H7 (cell line): ENCODE results near the gene RPA3. TPM values are rescaled to one million over a fixed set of nuclear protein-coding genes. Genes with fewer than 3 reads are reported as not detected.

Experiments used
- DNase-seq: peaks from one replicate; pipeline ENCODE4 v3.0.0; 2012
- H3K27me3 ChIP-seq: 2 replicates; pipeline ENCODE4 v1.6.0; 2011; ENCODE audit warnings: mild to moderate bottlenecking, low read length; ENCODE audit not compliant: control insufficient read depth, insufficient read depth
- H3K36me3 ChIP-seq: replicated peaks from 2 replicates; pipeline ENCODE4 v1.5.1; 2011; ENCODE audit warnings: low read length; ENCODE audit not compliant: control insufficient read depth, insufficient read depth
- H3K4me3 ChIP-seq: 2 replicates; pipeline ENCODE4 v1.5.1; 2011; ENCODE audit warnings: low read depth, mild to moderate bottlenecking, control low read depth, low read length, moderate library complexity; ENCODE audit not compliant: insufficient read depth
- total RNA-seq: library from RNA; depleted of rRNA; stranded (reverse); fragments of >200 nt; shearing (Covaris generic); gene quantifications from 2 replicates; pipeline ENCODE4 v1.2.3, GENCODE V29; 2014; rRNA removed

RPA3 gene
- 58.1 and 59.9 TPM in 2 replicates for total RNA-seq

DNA sequence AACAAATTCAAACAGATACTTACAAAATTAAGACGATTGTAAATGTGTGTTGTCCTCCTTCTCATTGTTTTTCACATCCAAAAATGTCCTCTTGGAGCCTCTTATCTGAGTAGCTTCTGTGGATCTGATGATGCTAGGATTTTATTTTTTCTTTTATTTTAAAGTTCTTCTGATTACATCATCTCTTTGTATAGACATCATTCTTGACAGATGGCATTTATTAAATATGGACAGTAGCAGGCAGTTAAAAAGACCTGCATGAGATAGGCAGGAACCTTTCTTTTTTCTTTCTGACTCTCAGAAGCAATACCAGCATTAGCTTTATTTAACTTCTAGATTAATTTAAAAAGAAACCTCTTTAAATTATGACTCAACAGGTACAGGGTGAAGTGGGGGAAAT is at the start of gene RPA3:
RPA3 (minus strand) TSS at position 116 of the 400 bp plus-strand sequence. CDS start 78,189 bp downstream, outside the sequence.
- no peaks in the 10 kb centered on the region for H3K27me3 ChIP-seq
- H3K36me3 ChIP-seq = no peaks in the 10 kb centered on the region
- no peak for DNase-seq
- no peak within 1 kb of the TSS for H3K4me3 ChIP-seq

DNA sequence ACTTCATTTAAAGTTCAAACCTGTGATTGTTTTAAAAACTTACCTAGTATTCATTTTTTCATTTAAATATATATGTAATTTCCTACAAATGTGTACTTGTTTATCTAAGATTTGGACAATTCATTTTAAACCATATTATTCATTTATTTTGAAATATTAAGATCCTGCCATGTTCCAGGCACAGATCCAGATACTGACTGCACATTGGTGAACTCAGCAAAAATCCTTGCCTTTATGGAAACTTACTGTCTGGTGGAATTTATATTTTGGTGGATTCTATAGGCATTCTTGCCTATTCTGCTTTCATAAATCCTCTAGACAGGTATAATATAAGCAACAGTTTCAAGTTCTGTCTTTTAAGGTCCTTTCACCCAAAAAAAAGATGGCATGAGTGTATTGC is 48.3 kb upstream of the RPA3 start:
- Histone ChIP-seq H3K27me3 (no peaks in the 10 kb centered on the region), H3K4me3 (no peak overlapping the region), H3K36me3 (no peaks in the 10 kb centered on the region)
- no peak for DNase-seq

DNA sequence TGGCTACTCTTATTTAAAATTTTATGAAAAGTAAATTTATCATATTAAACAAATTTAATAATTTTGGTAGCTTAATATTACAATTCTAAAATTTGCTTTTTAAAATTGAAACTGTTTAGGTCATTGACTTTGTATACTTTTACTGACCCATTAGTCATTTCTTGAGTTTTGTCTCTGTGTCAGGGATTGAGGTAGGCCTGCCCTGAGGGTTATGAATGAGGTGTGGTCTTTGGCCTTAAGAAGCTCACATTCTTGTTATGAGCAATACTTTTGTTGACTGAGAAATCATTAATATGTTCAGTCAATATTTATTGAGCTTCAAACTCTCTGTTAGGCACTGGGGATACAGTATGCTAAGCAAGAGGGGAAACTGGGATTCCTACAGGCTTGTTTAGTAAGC is 47.0 kb upstream of the RPA3 start:
- Histone ChIP-seq H3K36me3 (no peaks in the 10 kb centered on the region), H3K27me3 (no peaks in the 10 kb centered on the region), H3K4me3 (no peak overlapping the region)
- no peak for DNase-seq

DNA sequence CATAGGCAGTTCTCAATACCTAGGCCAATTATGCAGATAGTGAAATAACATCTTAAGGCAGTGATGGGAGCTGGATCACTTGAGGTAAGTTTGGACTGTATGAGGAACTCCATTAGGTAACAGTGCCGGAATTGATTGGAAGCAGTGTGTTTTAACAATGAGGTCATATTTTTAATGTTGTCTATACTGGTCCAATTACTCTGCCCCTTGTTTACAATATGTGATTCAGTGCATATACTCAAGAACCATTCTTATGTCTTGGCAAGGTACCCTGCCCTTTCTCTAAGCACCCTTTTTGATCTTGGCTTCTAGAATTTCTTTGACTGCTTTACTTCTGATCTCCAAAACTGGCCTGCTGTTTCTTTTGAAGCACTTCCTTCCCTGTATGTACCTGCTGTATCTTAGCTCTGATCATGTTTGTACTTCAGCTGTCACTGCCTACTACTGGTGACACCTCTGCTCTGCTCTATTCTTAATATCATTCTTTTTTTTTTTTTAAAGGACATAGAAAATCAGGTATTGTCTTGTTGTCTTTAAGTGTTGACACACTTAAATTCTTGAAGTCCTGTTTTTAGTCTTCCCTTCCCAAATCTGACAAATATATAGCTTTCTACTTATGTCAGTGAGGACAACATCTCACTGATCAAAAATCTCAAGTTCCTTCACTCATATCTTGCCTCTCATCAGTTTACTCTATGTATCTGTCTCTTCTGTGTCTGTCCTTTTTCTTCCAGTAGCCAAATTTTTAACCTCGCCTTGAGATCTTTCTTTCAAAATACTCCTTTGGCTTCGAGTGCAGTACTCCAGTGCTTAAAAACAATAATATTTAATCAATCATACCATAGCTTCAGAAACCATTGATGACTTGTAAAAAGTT is 46.4 kb upstream of the RPA3 start:
- no peaks in the 10 kb centered on the region for H3K27me3 ChIP-seq
- no peak for DNase-seq
- no peak overlapping the region for H3K4me3 ChIP-seq
- H3K36me3 ChIP-seq = no peaks in the 10 kb centered on the region

DNA sequence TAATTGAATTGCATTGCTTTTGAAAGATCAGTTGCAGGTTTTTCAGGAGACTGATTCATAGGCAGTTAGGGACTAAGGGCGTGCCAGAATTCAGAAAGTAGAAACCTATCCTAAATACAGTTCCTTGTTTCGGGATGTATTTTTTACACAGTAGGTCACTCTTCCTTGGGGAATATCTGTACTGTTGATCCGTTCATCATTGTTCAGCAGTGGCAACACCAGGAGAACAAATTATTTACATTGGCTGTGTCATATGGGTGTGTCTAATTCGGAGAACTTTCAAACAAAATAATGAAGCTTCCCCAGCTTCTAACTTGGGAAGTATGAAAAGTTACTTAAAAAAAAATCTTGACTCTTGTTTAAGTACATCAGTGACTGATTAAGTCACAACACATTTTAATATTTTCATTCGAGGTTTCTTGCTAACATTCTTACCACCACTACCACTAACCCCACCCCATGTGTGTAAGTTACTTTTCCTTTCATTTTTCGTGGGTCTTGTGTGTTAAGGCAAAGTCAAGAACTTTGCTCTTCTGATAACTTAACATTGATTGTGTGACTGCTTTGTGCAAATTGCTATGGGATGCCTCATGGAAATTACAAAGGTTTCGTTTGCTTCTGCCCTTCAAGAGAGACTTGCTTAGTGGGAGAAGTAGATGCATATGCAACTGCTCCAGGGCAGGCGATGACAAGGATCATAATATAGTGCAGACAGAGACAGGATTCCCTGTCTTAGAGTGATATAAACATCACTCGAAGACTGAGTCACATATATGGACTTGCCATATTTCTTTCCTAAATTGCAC is 43.8 kb upstream of the RPA3 start:
- H3K4me3 ChIP-seq = no peak overlapping the region
- no peak for DNase-seq

DNA sequence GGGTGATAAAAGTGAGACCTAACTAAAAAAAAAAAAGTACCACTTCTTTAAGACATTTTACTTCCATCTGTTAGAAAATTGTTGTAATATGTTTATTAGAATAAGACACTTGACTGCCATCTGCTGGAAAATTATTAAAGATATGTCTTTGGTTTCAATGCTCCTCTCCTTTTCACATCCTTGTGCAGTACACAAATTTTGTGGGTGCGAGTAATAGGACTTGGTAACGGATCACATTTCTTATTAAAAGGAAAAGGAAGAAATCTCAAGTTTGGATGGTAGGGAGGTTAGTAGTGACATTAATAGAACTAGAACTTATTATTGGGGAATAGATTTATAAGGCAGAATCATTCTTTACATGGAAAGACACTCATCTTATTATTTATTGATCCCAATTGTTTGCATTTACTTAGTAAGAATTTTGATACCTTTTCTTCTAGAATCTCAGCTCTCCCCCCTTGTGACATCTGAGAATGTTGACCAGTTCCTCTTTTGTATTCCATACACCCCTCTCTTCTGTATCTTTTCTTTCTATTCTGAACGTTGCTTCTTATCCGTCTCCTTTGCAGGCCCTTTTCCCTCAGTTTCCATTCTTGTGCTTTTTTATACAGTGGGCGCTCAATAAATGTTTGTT is 43.0 kb upstream of the RPA3 start:
- DNase-seq = no peak
- H3K27me3 ChIP-seq = no peaks in the 10 kb centered on the region
- H3K4me3 ChIP-seq = no peak overlapping the region
- no peaks in the 10 kb centered on the region for H3K36me3 ChIP-seq

More for the DNA sequence above, 43.8 kb upstream of the RPA3 start:
- Histone ChIP-seq H3K36me3 (no peaks in the 10 kb centered on the region), H3K27me3 (no peaks in the 10 kb centered on the region)

DNA sequence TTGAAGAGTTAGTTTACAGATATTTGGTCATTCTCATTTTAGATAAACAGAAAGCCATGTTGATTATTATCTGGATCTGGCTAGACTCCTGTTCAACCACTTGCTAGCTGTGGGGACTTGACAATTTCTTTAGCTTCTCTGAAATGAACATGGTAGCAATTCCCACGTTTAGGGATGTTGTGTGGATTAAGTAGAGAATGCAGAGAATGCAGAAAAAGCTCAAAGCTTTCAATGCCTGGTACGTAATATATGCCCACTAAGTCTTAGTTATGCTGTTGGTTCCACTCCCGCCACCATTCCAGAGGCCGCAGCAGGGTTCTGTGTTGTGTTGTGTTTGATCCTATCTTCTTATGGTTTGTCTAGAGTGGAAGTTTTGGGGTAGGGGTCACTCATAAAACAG is 39.2 kb upstream of the RPA3 start:
- no peak for DNase-seq
- Histone ChIP-seq H3K36me3 (no peaks in the 10 kb centered on the region), H3K27me3 (no peaks in the 10 kb centered on the region), H3K4me3 (no peak overlapping the region)

DNA sequence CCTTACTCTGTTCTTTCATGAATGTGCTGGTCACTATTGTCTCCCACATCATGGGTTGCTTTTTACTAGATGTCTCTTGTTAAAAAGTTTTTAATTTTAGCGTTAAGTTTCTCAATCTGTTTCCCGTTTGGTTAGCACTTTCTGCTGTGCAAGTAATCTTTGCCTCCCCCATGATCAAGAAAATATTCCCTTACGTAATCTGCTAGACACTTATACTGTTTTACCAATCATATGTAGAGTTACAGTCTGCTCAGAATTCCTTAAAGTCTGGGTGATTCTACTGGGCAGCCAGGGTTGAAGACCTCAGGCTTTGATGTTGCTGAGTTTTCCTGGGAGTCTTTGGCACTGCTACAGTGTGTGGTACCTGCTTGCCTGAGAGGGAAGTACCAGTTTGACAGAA is 38.2 kb upstream of the RPA3 start:
- Histone ChIP-seq H3K27me3 (no peaks in the 10 kb centered on the region), H3K36me3 (no peaks in the 10 kb centered on the region), H3K4me3 (no peak overlapping the region)
- no peak for DNase-seq

DNA sequence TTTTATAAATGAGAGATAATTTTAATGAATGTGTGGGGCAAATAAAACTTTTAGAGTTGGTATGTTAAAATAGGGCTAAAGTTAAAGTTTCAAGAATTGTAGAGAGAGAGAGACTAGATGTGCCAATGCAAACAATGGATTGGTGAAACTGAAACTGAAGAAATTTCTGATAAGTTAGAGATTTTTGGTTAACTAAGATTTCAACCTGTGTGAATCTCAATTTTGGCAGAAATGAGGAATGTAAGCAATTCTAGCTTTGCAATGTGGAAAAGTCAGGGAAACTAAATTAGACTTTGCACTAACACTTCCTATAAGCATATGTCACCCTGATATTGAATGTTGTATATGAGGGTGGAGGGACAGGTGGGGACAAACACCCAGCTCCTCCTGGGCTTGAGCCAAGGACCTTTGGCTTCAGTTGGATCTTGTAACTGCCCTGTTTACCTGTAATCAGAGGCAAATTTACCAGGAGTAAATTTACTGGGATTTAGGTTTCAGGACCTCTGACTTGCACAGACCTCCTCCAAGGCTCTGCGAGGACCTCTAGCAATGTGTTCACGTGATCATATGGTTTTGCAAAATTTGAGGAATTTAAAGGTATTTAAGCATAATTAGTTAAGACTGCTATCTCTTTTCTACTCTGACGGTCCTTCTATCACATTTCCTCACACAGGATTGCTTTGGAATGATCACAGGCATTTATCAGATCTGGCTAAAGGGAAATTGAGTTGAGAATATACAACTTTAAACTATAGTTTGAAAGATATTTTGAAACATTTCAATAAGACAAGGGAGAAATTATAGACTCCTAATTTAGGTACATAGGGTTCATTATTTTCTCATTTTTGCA is 33.1 kb upstream of the RPA3 start:
- no peak for DNase-seq
- Histone ChIP-seq H3K27me3 (no peaks in the 10 kb centered on the region), H3K36me3 (no peaks in the 10 kb centered on the region), H3K4me3 (no peak overlapping the region)

DNA sequence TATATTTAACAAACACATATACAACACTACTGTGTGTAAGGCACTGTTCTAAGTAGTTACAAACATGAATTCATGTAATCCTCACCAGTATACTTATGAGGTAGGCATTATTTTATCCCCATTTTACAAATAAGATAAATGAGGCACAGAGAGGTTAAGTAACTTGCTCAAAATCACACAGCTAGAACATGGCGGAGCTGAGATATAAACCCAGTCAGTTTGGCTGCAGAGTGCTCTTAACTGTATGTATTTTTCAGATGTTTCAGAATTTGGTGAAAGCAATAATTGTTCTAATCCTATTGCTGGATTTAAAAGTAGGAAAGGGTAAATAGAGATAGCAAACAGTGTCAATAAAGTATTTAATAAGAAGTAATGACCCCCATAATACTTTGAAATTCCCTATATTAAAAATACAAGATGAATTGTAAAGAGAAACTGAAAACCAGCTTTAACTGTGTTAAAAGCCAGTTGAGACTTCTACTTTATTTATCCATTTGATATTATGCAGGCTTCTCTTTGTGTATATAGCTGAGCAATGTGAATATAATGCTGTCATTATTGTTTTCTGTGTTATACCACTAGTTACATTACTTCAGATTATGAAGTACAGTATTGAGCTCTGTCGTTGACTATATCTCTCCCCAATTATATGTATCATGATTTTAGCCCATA is 32.3 kb upstream of the RPA3 start:
- Histone ChIP-seq H3K4me3 (no peak overlapping the region), H3K36me3 (no peaks in the 10 kb centered on the region), H3K27me3 (no peaks in the 10 kb centered on the region)
- DNase-seq = no peak

DNA sequence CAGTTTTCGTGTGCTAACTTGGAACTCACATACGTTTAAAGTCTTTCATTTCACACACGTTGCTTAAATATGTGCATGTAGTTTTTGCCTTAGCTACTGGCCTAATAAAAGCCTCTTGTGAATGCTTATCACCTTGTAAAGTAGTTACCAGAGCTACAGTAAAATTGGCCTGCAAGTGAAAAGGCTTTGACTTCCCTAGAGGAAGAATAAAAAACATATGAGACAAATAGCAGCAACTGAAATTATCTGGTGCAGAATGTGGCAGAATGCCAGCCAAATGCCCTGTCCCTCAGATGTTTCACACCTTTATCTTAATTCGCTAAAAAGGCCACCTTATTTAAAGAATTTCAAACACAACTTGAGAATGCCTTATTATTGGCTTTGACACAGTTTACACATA is 28.1 kb upstream of the RPA3 start:
- H3K27me3 ChIP-seq = no peaks in the 10 kb centered on the region
- DNase-seq = no peak
- H3K36me3 ChIP-seq = no peaks in the 10 kb centered on the region
- H3K4me3 ChIP-seq = no peak overlapping the region

DNA sequence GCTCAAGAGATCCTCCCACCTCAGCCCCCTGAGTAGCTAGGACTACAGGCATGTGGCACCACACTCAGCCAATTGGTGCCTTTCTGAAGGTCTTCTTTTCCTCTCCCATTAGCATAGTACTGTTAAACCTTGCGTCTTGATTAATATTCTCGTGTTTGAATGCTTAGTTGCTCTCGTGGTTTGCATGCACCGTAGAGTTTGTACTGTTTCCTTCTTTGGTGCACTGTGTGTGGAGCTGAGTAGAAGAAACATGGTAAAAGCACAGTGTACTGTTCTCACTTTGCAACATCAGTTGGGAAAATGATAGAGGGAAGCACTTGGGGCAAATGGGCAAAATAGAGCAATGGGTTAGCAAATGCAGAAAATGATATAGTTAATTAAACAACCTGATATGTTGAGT is 27.6 kb upstream of the RPA3 start:
- no peak for DNase-seq
- Histone ChIP-seq H3K36me3 (no peaks in the 10 kb centered on the region), H3K4me3 (no peak overlapping the region), H3K27me3 (no peaks in the 10 kb centered on the region)

DNA sequence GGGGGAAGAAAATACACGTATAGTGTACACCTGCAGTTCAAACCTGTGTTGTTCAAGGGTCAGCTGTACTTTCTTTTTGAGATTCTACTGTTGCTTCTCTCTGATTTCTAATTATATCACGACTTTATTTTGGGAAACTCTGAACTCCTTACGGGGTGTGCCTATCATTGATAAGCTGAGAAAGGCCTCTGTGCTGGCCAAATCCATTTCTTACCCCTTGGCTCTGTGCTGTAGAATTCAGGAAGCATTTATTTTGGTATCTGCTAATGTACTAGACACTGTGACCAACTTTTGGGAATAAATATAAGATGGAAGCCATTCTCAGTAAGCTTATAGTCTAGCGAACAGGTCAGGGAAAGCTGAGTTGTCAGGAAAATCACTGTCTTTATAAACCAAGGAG is 26.9 kb upstream of the RPA3 start:
- no peak for DNase-seq
- Histone ChIP-seq H3K27me3 (no peaks in the 10 kb centered on the region), H3K4me3 (no peak overlapping the region), H3K36me3 (no peaks in the 10 kb centered on the region)

DNA sequence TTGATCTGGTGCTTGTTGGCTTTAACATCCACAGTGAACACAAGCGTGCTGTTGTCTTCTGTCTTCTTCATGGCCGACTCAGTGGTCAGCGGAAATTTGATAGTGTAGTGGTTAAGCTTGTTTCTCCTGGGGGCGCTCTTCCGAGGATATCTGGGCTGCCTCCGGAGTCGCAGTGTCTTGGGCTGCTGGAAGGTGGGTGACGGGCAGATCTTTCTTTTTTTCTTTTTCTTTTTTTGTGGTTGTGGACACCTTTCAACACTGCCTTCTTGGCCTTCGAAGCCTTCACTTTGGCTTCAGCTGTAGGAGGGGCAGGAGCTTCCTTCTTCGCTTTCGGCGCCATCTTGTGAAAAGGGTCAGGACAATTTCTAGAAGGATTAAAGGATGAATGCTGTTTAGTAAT is 23.8 kb upstream of the RPA3 start:
- Histone ChIP-seq H3K36me3 (no peaks in the 10 kb centered on the region), H3K27me3 (no peaks in the 10 kb centered on the region), H3K4me3 (no peak overlapping the region)
- no peak for DNase-seq
